HEK293 (cell line): Measurements from ENCODE around the gene TMEM88.

Experiments
- KLF9 ChIP-seq: fragments of 450-650 bp; formaldehyde crosslinking; IDR thresholded peaks from 2 replicates; pipeline ENCODE4 v1.5.1; 2016; ENCODE audit warnings: missing biosample characterization, missing genetic modification characterization, low read depth
- ZNF24 ChIP-seq: fragments of 450-650 bp; formaldehyde crosslinking; IDR thresholded peaks from 2 replicates; pipeline ENCODE4 v1.5.1; 2016; ENCODE audit warnings: missing biosample characterization, missing genetic modification characterization
- ZNF830 ChIP-seq: fragments of 450-650 bp; IDR thresholded peaks from 2 replicates; pipeline ENCODE4 v1.5.0; 2018; ENCODE audit warnings: missing biosample characterization, missing genetic modification characterization, low read depth, mild to moderate bottlenecking, moderate library complexity
- TF ChIP-seq, protein P1 (sequence below): fragments of 450-650 bp; formaldehyde crosslinking; IDR thresholded peaks from 2 replicates; pipeline ENCODE4 v1.5.1; 2016; ENCODE audit warnings: missing biosample characterization, missing genetic modification characterization

DNA sequence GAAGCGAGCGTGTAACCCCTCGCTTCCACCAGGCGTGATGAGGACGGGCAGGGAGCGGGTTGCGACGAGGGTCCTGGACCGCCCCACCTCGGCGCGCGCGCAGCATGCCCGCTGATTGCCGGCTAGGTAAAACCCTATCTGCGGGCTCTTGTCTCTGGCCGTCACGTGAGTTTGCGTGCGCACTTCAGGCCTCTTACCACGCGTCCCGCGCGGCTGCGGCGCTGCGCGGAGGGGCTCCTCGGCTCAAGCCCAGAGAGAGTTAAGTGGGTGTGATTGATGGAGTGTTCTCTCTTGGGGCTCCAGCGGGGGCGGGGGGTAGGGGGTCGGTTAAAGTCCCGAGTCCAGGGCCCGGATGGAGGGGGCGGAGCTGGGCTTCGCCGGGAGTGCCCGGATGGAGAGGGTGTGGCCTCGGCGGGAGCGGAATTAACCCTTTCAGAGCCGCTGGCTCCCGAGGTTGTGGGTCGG, 12.9 kb upstream of the TMEM88 start:
- TF ChIP-seq KLF9 (tag by site-specific recombination) (peak; percentile 78), ZNF24 (no peak), ZNF830 (no peak)
- TF ChIP-seq, protein P1, sequence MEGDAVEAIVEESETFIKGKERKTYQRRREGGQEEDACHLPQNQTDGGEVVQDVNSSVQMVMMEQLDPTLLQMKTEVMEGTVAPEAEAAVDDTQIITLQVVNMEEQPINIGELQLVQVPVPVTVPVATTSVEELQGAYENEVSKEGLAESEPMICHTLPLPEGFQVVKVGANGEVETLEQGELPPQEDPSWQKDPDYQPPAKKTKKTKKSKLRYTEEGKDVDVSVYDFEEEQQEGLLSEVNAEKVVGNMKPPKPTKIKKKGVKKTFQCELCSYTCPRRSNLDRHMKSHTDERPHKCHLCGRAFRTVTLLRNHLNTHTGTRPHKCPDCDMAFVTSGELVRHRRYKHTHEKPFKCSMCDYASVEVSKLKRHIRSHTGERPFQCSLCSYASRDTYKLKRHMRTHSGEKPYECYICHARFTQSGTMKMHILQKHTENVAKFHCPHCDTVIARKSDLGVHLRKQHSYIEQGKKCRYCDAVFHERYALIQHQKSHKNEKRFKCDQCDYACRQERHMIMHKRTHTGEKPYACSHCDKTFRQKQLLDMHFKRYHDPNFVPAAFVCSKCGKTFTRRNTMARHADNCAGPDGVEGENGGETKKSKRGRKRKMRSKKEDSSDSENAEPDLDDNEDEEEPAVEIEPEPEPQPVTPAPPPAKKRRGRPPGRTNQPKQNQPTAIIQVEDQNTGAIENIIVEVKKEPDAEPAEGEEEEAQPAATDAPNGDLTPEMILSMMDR (tag by site-specific recombination) = 0 out of 2 replicates have a peak, but pooled peaks have one; percentile 6
